Body of pancreas (tissue), 4 donors: ENCODE results near the gene GIPR.

Source experiments
- POLR2A ChIP-seq, 3 donors: fragments of 450-650 bp; IDR thresholded peaks; one replicate each; pipeline ENCODE4 v1.6.1; 2016; ENCODE audit warnings: antibody characterized with exemption in 3 of 3, mild to moderate bottlenecking in 2 of 3
- TF ChIP-seq, protein P1 (sequence below), 7 experiments: fragments of 450-650 bp in 4 of 7; fragments of 200-600 bp in 3 of 7; sonication (generic) in 3 of 7; IDR thresholded peaks; one replicate each; pipeline ENCODE4 v1.5.1; 2016 to 2019; ENCODE audit warnings: antibody characterized with exemption in 7 of 7

DNA sequence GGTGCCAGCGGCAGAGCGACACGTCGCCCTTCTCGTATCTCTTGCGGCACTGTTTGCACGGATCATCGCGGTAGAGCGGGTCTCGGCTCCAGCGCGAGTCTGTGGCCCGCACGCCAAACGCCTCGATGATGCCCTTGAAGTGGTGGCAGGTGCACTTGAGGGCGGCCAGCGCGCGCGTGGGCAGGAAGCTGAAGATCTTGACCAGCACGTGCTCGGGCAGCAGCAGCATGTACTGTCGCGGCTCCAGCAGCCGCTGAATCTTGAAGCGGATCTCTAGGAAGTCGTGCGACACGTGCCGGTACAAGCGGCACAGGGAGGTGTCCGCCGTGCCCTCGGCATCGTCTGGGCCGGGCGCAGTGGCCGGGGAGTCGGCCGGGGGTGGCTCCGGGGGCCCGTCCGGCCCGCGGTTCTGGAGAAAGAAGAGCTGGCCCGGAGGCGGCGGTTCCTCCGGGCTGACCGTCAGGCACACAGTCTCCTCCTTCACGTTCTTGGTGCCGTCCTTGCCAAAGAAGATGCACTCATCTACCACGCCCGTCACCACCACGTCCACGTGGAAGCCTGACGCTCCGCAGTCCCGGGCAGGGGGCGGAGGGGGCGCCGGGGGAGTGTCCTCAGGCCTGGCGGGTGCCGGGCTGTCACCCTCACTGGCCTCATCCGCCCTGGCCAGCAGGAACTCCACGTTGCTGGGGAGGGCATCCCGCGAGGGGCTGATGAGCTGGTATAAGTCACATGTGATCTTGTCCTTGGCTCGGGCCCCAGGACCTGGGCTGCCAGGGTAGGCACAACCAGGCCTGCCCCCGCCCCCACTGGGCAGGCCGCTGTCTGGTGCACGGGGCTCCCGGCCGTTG is 44.1 kb downstream of the GIPR start:
- TF ChIP-seq, protein P1, sequence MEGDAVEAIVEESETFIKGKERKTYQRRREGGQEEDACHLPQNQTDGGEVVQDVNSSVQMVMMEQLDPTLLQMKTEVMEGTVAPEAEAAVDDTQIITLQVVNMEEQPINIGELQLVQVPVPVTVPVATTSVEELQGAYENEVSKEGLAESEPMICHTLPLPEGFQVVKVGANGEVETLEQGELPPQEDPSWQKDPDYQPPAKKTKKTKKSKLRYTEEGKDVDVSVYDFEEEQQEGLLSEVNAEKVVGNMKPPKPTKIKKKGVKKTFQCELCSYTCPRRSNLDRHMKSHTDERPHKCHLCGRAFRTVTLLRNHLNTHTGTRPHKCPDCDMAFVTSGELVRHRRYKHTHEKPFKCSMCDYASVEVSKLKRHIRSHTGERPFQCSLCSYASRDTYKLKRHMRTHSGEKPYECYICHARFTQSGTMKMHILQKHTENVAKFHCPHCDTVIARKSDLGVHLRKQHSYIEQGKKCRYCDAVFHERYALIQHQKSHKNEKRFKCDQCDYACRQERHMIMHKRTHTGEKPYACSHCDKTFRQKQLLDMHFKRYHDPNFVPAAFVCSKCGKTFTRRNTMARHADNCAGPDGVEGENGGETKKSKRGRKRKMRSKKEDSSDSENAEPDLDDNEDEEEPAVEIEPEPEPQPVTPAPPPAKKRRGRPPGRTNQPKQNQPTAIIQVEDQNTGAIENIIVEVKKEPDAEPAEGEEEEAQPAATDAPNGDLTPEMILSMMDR (IDR thresholded peaks at IDR 0.05): no peak
- TF ChIP-seq POLR2A (IDR thresholded peaks at IDR 0.05): no peak
